Measurements from ENCODE around the gene GLI1.

The GLI1 gene

DNA sequence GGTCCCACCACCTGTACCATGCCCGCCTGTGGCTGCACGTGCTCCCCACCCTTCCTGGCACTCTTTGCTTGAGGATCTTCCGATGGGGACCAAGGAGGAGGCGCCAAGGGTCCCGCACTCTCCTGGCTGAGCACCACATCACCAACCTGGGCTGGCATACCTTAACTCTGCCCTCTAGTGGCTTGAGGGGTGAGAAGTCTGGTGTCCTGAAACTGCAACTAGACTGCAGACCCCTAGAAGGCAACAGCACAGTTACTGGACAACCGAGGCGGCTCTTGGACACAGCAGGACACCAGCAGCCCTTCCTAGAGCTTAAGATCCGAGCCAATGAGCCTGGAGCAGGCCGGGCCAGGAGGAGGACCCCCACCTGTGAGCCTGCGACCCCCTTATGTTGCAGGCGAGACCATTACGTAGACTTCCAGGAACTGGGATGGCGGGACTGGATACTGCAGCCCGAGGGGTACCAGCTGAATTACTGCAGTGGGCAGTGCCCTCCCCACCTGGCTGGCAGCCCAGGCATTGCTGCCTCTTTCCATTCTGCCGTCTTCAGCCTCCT is 3.4 kb upstream of the GLI1 start:
- DNase-seq (ENCODE audit: low read depth): peak; percentile 56
- TF ChIP-seq, protein P1, sequence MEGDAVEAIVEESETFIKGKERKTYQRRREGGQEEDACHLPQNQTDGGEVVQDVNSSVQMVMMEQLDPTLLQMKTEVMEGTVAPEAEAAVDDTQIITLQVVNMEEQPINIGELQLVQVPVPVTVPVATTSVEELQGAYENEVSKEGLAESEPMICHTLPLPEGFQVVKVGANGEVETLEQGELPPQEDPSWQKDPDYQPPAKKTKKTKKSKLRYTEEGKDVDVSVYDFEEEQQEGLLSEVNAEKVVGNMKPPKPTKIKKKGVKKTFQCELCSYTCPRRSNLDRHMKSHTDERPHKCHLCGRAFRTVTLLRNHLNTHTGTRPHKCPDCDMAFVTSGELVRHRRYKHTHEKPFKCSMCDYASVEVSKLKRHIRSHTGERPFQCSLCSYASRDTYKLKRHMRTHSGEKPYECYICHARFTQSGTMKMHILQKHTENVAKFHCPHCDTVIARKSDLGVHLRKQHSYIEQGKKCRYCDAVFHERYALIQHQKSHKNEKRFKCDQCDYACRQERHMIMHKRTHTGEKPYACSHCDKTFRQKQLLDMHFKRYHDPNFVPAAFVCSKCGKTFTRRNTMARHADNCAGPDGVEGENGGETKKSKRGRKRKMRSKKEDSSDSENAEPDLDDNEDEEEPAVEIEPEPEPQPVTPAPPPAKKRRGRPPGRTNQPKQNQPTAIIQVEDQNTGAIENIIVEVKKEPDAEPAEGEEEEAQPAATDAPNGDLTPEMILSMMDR (conservative IDR thresholded peaks at IDR 0.05; ENCODE audit: low read depth, low read length): peak; percentile 70
- H3K4me3 ChIP-seq (ENCODE audit: low read depth, low read length): peak overlapping the region; percentile 27

DNA sequence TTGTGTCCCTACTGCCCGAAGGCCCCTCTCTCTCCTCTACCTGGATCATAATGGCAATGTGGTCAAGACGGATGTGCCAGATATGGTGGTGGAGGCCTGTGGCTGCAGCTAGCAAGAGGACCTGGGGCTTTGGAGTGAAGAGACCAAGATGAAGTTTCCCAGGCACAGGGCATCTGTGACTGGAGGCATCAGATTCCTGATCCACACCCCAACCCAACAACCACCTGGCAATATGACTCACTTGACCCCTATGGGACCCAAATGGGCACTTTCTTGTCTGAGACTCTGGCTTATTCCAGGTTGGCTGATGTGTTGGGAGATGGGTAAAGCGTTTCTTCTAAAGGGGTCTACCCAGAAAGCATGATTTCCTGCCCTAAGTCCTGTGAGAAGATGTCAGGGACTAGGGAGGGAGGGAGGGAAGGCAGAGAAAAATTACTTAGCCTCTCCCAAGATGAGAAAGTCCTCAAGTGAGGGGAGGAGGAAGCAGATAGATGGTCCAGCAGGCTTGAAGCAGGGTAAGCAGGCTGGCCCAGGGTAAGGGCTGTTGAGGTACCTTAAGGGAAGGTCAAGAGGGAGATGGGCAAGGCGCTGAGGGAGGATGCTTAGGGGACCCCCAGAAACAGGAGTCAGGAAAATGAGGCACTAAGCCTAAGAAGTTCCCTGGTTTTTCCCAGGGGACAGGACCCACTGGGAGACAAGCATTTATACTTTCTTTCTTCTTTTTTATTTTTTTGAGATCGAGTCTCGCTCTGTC is 2.7 kb upstream of the GLI1 start:
- no peak overlapping the region for H3K4me3 ChIP-seq (ENCODE audit: low read depth, low read length)
- DNase-seq (ENCODE audit: low read depth): no peak
- TF ChIP-seq, protein P1 (conservative IDR thresholded peaks at IDR 0.05; ENCODE audit: low read depth, low read length): no peak

DNA sequence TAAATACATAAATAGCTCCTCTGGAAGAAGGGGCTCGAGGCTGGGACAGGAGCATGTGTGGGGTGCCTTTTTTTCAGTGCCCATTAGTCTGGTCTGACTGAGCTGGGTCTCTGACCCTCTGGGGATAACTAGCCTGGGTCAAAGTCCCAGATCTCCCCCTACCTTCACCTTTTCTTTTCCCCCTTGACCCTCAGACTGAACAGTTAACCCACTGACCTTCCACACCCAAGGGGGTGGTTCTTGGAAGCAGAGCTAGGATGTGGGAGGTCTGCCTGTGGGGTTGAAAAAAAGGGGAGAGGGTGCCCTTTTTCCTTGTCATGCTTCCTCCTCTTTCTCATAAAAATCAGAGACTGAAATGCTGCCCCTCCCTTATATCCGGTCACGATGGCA is 925 bp upstream of the GLI1 start:
- H3K4me3 ChIP-seq (ENCODE audit: low read depth, low read length): peak overlapping the region; percentile 73
- TF ChIP-seq, protein P1 (conservative IDR thresholded peaks at IDR 0.05; ENCODE audit: low read depth, low read length): no peak
- DNase-seq (ENCODE audit: low read depth): no peak

DNA sequence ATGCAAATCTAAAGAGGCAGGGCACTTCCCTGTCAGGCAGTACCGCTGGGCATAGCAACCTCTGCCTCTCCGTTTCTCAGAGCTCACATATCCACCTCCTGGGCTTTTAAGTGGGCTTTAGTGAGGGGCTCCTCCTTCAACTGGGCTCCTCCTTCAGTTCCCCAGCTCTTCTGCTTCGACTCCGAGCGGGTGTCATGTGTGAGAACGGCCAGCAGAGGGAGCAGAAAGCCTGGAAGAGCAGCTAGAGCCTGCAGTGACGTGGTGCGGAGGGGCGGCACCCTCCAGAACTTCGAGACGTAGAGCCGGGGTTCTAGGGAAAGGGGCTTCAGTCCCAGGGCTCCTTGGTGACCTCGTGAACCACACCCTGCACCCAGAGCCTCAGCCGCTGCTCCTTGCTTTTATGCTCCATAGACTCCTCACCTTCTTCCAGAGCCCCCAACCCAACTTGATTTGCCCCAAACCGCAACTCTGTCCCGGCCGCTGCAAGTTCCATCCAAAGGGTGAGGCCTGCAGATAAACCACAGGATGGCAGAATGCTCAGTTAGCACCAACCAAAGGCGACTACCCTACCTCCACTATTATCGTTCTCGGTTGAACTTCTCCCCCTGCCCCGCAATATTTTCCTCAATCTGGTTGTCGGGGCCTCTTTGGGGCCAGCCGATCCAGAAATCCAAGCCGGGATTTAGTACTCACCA is 383 bp upstream of the GLI1 start:
- DNase-seq (ENCODE audit: low read depth): peak; percentile 98
- H3K4me3 ChIP-seq (ENCODE audit: low read depth, low read length): peak overlapping the region; percentile 73
- TF ChIP-seq, protein P1 (conservative IDR thresholded peaks at IDR 0.05; ENCODE audit: low read depth, low read length): peak; percentile 96

DNA sequence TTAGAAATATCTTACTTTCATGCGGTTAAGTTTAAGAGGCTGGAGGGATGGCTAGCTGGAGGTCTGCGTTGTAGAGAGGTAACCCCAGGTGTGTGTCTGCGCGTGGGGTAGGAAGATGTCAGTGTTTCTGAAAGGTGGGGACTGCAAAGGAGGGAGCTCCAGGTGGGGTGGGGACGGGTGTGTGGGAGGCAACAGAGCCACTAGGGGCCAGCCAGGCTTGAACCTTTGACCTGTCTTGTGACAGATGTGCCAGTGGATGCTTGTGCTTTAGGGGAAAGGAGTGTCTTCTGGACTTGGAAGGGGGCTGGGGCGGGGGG is 841 bp downstream of the GLI1 start:
- H3K4me3 ChIP-seq (ENCODE audit: low read depth, low read length): peak overlapping the region; percentile 20
- TF ChIP-seq, protein P1 (conservative IDR thresholded peaks at IDR 0.05; ENCODE audit: low read depth, low read length): no peak
- no peak for DNase-seq (ENCODE audit: low read depth)

DNA sequence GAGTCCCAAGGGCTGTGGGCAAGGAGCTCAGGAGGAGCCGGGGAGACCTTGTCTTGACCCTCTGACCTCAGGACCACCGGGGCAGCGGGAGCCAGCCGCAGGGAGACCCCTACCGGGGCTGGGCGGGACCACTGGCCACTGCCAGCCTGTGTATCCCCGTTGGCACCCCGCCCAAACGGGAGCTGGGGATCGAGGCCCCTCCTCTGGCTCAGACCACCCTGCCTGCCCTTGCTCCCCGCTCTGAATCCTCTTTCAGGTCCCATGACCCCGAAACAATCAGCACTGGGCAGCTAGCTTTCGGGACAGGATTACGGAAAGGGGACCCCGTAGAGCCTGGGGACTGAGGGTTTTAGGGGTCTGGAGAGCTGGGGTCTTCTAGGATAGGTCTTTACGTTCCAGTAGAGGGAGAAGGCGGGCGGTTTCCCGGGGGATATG is 1.3 kb downstream of the GLI1 start:
- TF ChIP-seq, protein P1 (conservative IDR thresholded peaks at IDR 0.05; ENCODE audit: low read depth, low read length): no peak
- H3K4me3 ChIP-seq (ENCODE audit: low read depth, low read length): peak overlapping the region; percentile 65
- no peak for DNase-seq (ENCODE audit: low read depth)
